GM18508 (cell line): ENCODE data around the gene SAMD14.

Source experiments
- ATAC-seq: cut with Tn5 transposase; IDR thresholded peaks from one replicate; pipeline ENCODE4 v1.9.1; 2021; ENCODE audit warnings: moderate number of reproducible peaks; ENCODE audit not compliant: insufficient read depth, unreplicated experiment

The SAMD14 gene

DNA sequence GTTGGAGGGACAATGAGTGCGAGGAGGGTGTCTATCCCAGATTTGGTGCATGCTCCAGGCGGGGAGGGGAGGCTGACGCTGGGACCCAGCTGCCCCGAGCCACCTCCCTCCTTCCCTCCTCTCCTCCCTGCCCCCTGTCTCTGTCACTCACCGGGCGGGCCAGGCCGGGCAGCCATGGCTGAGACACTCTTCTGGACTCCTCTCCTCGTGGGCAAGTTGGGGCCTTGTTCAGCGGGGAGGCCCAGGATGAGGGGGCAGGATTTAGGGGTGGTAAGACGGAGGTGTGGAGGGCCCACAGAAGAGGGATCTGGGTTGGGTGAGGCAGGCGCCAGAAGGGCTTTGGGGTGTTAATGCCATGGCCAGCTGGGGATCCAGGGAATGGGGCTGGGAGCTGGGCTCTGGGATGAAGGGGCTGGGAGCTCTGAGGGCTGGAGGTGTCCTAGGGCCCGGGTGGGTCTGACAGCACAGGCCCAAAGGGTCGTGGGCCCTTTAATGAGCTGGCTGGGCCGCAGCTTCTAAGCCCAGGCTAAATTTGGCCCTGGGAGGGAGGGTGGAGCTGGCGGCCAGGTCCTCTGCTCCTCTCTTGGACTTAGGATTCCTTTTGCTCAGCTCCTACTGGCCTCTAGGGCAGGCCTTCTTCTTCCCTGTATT lies 36.0 kb upstream of the SAMD14 start, which contains the start of gene SGCA:
Gene SGCA, plus strand, starts transcription at position 139 of the 651 bp plus-strand sequence. Its CDS starts 36 bp downstream, at position 175.
- ATAC-seq = no peak

DNA sequence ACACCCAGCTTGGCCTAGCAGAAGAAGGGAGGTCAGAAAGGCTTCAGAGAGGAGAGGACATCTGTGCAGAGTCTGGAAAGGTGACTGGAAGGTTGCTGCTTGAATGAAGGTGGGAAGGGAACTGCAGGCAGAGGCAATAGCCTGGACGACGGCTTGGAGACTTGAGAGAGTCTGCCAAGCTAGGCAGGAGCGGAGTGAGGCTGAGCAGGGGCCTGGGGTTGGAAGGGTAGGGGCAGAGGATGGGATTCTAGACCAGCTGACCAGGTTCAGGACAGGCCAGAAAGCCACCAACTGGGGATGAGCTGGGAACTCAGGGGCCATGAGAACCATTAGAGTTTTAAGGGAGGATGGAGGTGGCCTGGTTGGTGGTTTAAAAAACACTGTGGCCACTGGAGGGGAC lies 35.5 kb upstream of the SAMD14 start:
- ATAC-seq = no peak

GRCh38 chr17:50165066-50165465 lies 35.1 kb upstream of the SAMD14 start:
- ATAC-seq = no peak

DNA sequence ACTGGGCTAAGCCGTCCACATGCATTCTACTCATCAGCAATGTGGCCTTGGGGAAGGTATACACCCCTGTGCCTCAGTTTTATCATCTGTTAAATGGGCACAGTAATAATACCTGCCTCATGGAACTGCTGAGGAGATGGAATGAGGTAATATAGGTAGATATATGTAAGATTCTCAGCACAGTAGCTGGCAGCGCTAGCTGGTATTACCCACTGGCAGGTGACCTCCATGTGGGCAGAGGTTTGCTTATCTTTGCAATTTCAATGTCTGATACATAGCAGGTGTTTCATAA lies 34.7 kb upstream of the SAMD14 start:
- no peak for ATAC-seq

GRCh38 chr17:50163843-50164696 lies 34.1 kb upstream of the SAMD14 start:
- ATAC-seq = no peak

GRCh38 chr17:50162466-50163254 lies 32.7 kb upstream of the SAMD14 start:
- no peak for ATAC-seq

GRCh38 chr17:50161911-50162288 lies 31.9 kb upstream of the SAMD14 start:
- no peak for ATAC-seq

- no peak for ATAC-seq
Observed at GRCh38 chr17:50161023-50161910, 31.3 kb upstream of the SAMD14 start.

DNA sequence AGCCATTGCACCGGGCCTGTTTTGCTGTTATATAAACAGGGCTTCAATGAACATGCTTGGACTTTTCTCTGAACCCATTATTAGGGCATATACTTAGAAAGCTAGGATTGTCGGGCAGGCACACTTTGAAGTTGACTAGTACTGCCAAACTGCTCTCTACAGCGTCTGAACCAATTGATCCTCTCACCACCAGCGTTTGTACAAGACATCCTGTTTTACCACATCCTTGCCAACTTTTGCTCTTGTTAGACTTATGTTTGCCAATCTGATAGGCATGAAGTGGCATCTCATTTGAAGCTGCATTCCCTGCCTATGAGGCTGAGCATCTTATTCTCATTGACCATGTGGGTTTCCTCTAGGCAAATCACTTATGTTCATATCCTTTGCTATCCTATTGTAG lies 27.9 kb upstream of the SAMD14 start:
- no peak for ATAC-seq

GRCh38 chr17:50155115-50155819 lies 25.3 kb upstream of the SAMD14 start:
- no peak for ATAC-seq

GRCh38 chr17:50154604-50155003 lies 24.6 kb upstream of the SAMD14 start:
- ATAC-seq = no peak

GRCh38 chr17:50153650-50154575 lies 24.0 kb upstream of the SAMD14 start:
- no peak for ATAC-seq

DNA sequence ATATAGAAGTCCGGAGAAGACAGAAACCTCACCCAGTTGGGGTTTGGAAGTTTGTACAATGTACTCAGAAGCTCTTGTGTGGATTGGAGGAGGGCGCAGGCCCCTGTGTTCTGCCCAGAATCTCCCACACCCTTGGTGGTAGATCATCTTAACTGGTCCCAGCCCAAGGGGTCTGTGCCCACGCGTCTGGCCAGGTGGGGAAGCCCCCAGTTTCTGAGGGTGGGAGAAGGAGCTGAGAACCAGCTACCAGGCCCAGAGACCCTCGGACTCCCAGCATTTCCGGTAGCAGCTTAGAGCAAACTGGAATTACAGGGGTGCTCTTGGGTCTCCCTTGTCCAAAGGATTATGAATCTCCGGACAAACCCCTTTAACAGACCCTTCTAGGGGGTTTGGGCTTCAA lies 22.8 kb upstream of the SAMD14 start:
- ATAC-seq = no peak

DNA sequence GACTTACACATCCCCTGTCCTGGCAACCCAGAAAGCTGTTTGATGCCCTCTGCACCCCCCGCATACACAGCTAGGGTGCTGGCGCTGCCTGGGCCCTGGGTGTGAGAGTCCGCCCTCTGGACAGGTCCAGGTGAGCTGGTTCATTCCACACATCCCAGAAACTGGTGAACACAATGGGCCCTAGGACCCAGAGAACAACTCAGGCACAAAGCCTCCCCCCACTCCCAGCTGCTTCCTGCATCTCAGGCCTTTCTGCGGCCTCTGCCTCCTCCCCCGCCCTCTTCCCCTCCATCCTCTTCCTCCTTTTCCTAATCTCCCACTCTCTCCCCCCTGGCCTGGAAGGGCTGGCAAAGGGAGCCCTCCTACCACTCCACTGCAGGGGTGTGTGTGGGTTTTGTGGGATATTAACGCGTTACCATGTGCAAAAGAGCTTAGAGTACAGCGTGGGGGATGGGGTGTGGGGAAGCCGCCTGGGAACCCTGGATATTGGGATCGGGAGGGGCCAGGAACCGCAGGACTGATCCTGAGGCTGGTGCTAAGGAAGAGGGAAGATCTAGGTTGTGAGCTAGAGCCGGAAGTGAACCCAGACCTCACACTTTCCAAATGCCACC lies 22.1 kb upstream of the SAMD14 start:
- ATAC-seq = no peak

DNA sequence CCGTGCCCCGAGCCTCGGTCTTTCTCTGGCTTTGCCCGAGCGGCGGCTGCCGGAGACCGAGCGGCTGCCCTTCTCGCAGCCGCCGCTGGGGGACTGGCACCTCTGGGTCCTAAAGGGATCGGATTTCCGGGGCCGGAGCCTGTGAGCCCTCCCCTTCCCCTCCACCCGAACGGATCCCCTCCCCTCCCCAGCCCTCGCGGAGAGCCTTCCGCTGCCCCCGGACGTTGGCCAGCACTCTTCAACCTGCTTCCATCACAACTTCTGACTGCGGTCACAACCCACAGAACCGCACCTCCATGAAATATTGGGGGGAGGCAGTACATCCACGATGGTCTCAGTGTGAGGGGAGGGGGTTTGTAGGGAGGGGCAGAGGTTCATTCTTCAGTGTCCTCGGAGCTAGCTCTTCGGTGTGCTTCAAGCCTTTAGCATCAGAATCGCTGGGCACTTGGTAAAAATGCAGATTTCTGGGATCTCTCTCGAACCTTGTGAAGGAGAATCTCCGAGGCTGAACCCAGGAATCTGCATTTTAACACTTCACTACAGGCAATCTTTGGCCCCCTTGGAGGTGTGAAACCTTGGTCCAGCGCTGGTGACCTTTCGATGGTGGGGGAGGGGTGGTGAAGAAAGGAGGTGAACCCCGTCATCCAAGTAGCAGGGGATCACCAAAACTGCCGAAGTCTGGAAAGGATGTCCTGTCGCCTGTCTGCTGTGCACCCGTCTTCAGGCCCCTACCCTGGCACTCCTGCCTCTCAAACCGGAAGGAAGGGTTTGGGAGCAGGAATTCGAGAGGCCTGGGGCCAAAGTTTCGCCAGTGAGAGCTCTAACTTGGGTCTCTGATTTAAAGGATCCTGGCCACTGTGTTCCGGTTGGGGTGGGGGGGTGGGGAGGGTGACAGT lies 21.3 kb upstream of the SAMD14 start:
- ATAC-seq = no peak

DNA sequence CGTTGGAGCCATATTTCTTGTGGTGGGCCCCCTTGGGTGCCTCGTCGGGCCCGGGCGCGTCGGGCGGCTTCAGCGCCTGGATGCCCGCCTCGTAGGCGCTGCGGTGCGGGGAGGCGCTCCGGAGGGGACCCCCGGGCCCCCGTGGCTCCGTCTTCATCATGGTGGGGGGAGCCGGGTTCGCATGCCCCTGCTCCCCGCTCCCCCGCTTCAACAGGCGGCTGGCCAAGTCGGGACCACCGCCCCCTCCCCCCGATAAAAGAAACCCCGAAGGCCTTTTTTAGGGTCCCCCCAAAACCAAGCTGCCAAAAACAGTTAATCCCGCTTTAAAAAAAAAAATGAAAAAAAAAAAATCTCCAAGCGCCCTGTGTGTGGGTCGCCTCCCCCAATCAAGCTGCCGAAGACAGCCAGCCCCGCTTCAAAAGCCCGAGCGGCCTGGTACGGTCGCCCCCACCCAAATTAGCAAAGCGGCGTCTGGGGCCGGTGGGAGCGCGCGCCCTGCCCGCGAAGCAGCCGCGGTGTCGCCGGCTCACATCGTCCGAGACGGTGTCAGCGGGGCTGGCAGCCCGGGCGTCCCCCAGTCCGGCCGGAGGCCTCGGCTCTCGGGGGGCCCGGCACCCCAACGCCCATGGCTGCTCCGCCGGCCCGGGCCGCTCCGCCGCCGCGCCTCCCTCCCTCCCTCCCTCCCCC lies 20.5 kb upstream of the SAMD14 start, which contains the start of gene PPP1R9B:
Gene PPP1R9B, minus strand, starts transcription at position 324 of the 687 bp plus-strand sequence. Its CDS starts 164 bp downstream, at position 160.
- no peak for ATAC-seq
